GM23338 (cell line): ENCODE measurements around the gene C7orf25.

Experiments used
- CREB1 ChIP-seq: fragments of 250-450 bp; sonication (Bioruptor Pico); IDR thresholded peaks from 2 replicates; pipeline ENCODE4 v1.5.0; 2020; ENCODE audit warnings: low read depth, mild to moderate bottlenecking, moderate library complexity
- CTCF ChIP-seq, 2 experiments: fragments of 200-600 bp in 1 of 2; sonication (generic) in 1 of 2; conservative IDR thresholded peaks; 2 replicates each; pipeline versions ENCODE4 v1.5.1 to v1.6.1; 2016 to 2017; ENCODE audit warnings: antibody characterized with exemption in 2 of 2, low read depth in 2 of 2, mild to moderate bottlenecking in 2 of 2, moderate library complexity in 1 of 2
- EZH2 ChIP-seq: fragments of 200-600 bp; sonication (generic); IDR thresholded peaks from one replicate; pipeline ENCODE4 v1.8.0; 2017; ENCODE audit warnings: antibody characterized with exemption, mild to moderate bottlenecking, low read depth; ENCODE audit not compliant: unreplicated experiment
- EZH2phosphoT487 ChIP-seq: fragments of 200-600 bp; sonication (generic); IDR thresholded peaks from one replicate; pipeline ENCODE4 v1.8.1; 2018; ENCODE audit warnings: antibody characterized with exemption; ENCODE audit not compliant: unreplicated experiment
- JUNB ChIP-seq: IDR thresholded peaks from one replicate; pipeline ENCODE4 v1.6.1; 2016; ENCODE audit warnings: antibody characterized with exemption; ENCODE audit not compliant: unreplicated experiment
- NANOG ChIP-seq: IDR thresholded peaks from 2 replicates; pipeline ENCODE4 v1.6.1; 2016; ENCODE audit warnings: antibody characterized with exemption, borderline replicate concordance
- POLR2AphosphoS5 ChIP-seq: IDR thresholded peaks from 2 replicates; pipeline ENCODE4 v1.6.1; 2016; ENCODE audit warnings: antibody characterized with exemption, low read depth
- REST ChIP-seq: IDR thresholded peaks from one replicate; pipeline ENCODE4 v1.6.1; 2018; ENCODE audit warnings: antibody characterized with exemption; ENCODE audit not compliant: unreplicated experiment
- STAT1 ChIP-seq: IDR thresholded peaks from one replicate; pipeline ENCODE4 v1.6.1; 2016; ENCODE audit warnings: antibody characterized with exemption; ENCODE audit not compliant: unreplicated experiment
- ZNF114 ChIP-seq: fragments of 250-450 bp; sonication (Bioruptor Pico); IDR thresholded peaks from 2 replicates; pipeline ENCODE4 v1.5.0; 2020; ENCODE audit warnings: mild to moderate bottlenecking, moderate library complexity
- ZNF331 ChIP-seq: fragments of 250-450 bp; sonication (Bioruptor Pico); IDR thresholded peaks from 2 replicates; pipeline ENCODE4 v1.5.0; 2020; ENCODE audit warnings: low read depth, mild to moderate bottlenecking, moderate library complexity
- ZNF462 ChIP-seq: fragments of 250-450 bp; sonication (Bioruptor Pico); IDR thresholded peaks from 2 replicates; pipeline ENCODE4 v1.5.0; 2020; ENCODE audit warnings: mild to moderate bottlenecking, moderate library complexity

- TF ChIP-seq CTCF (conservative IDR thresholded peaks at IDR 0.05; ENCODE audit: low read depth in 2 of 2) (no peak), POLR2AphosphoS5 (no peak), EZH2phosphoT487 (no peak), JUNB (no peak), REST (no peak), CREB1 (CRISPR knock-in tag) (no peak), EZH2 (no peak), ZNF331 (no peak), ZNF462 (CRISPR knock-in tag) (no peak), NANOG (no peak), STAT1 (no peak), ZNF114 (CRISPR knock-in tag) (no peak)
Measured at GRCh38 chr7:42939457-42940240, 27.8 kb upstream of the C7orf25 start.
